ENCODE data around the gene NDST4.

- TF ChIP-seq ZNF274 (IDR thresholded peaks at IDR 0.05; ENCODE audit: low read depth, low read length) (no peak), SUZ12 (IDR thresholded peaks at IDR 0.05; ENCODE audit: extremely low read depth, insufficient read depth, insufficient read length) (no peak)
Measured at GRCh38 chr4:114921191-114921590, 192.2 kb downstream of the NDST4 start.
